GM18907 (cell line): ENCODE measurements around the gene RAB25.

Experiments used
- ATAC-seq: cut with Tn5 transposase; IDR thresholded peaks from one replicate; pipeline ENCODE4 v1.9.1; 2021; ENCODE audit warnings: mild to moderate bottlenecking, moderate library complexity; ENCODE audit not compliant: unreplicated experiment

Gene RAB25

GRCh38 chr1:156078728-156079127, 17.8 kb downstream of the RAB25 start:
- no peak for ATAC-seq

- no peak for ATAC-seq
Measured at GRCh38 chr1:156079762-156080161, 18.8 kb downstream of the RAB25 start.

- ATAC-seq: no peak
Measured at GRCh38 chr1:156080241-156080862, 19.4 kb downstream of the RAB25 start.

- ATAC-seq: no peak
Measured at GRCh38 chr1:156080863-156081179, 19.9 kb downstream of the RAB25 start.

GRCh38 chr1:156081180-156081916, 20.4 kb downstream of the RAB25 start:
- ATAC-seq: no peak

GRCh38 chr1:156081917-156082308, 21.0 kb downstream of the RAB25 start:
- no peak for ATAC-seq

- peak; percentile 57 for ATAC-seq
Measured at GRCh38 chr1:156082309-156083091, 21.5 kb downstream of the RAB25 start, which contains the start of gene MEX3A. TSS of gene MEX3A (minus strand) at chr1:156082465. CDS start at chr1:156081998, 467 bp downstream.

- no peak for ATAC-seq
Measured at GRCh38 chr1:156083800-156084790, 23.1 kb downstream of the RAB25 start.

GRCh38 chr1:156086256-156086662, 25.3 kb downstream of the RAB25 start:
- ATAC-seq: no peak

GRCh38 chr1:156089704-156090103, 28.7 kb downstream of the RAB25 start:
- ATAC-seq: no peak

GRCh38 chr1:156090138-156090839, 29.3 kb downstream of the RAB25 start:
- no peak for ATAC-seq

- ATAC-seq: peak; percentile 69
Measured at GRCh38 chr1:156090840-156091188, 29.9 kb downstream of the RAB25 start.

GRCh38 chr1:156091610-156092009, 30.6 kb downstream of the RAB25 start:
- no peak for ATAC-seq

- ATAC-seq: no peak
Measured at GRCh38 chr1:156095906-156096508, 35.0 kb downstream of the RAB25 start.

- ATAC-seq: peak; percentile 67
Measured at GRCh38 chr1:156096640-156097391, 35.9 kb downstream of the RAB25 start.

- ATAC-seq: peak; percentile 27
Measured at GRCh38 chr1:156097499-156098178, 36.7 kb downstream of the RAB25 start.

- no peak for ATAC-seq
Measured at GRCh38 chr1:156098784-156099183, 37.8 kb downstream of the RAB25 start.

GRCh38 chr1:156099282-156099681, 38.3 kb downstream of the RAB25 start:
- ATAC-seq: no peak
